GM18519 (cell line): ENCODE data around the gene NPIPA1.
"Not testable (repeated sequence)": the region's sequence is repeated elsewhere in the genome, so short reads cannot be mapped to it uniquely, and the experiment has no call there.

Experiments used
- ATAC-seq: cut with Tn5 transposase; IDR thresholded peaks from one replicate; pipeline ENCODE4 v1.9.1; 2021; ENCODE audit warnings: mild to moderate bottlenecking, moderate library complexity; ENCODE audit not compliant: unreplicated experiment, low FRiP score

The NPIPA1 gene

DNA sequence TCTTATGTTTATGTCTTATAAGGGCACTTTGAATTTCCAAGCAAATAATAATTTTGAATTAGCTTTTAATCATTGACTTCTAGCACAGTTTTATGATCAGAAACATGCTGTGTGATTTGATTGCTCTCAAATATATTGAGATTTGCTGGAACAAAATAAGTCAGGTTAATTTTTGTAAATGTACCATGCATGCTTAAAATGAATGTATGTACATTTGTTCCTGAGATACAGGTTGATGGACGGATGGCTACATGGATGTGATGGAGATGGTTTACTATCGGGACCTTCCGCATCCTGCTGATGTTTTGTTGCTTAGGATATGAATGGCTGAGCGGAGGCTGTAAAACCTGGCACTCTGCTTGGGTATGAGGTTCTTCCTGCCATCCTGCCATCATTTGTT lies at the start of gene NPIPA1:
TSS of gene NPIPA1 (plus strand) at position 301 of the 400 bp plus-strand sequence. CDS start at position 301, 0 bp downstream.
- ATAC-seq, result not testable (repeated sequence)

DNA sequence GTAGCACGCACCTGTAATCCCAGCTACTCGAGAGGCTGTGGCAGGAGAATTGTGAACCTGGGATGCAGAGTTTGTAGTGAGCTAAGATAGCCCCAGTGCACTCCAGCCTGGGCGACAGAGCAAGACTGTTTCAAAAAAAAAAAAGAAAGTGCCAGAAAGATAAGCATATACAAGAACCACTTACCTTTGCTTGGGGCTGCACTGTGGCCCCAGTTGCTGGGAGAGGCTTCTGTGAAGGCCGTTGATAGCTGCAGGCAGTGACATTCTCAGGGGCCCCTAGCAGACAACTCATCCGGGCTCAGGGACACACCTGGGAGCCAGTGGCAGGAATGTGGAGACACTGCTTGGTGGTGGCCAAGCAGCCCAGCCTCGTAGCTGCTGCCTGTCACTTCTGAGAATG lies 45.1 kb upstream of the NPIPA1 start:
- ATAC-seq, result not testable (repeated sequence)

GRCh38 chr16:14895382-14895781 lies 41.9 kb upstream of the NPIPA1 start:
- not testable (repeated sequence) for ATAC-seq

DNA sequence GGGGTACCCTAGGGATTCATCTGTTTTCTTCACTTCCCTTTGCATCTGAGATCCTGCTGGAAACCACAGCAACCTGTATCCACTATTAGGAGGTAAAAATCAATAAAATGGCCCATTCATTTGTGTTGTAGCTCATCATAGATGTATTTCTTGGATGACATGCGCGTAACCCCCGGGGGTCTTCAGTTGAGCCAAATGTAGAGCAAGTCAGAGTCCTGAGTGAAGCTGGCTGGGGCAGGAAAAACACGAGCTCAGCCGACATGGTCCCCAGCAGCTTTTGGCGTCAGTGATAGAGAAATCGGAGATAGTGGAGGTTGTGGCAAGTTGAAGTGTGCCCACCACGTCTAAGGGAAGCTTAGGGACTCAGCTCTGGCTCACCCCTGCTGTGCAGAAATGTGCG lies 41.2 kb upstream of the NPIPA1 start:
- ATAC-seq, result not testable (repeated sequence)

DNA sequence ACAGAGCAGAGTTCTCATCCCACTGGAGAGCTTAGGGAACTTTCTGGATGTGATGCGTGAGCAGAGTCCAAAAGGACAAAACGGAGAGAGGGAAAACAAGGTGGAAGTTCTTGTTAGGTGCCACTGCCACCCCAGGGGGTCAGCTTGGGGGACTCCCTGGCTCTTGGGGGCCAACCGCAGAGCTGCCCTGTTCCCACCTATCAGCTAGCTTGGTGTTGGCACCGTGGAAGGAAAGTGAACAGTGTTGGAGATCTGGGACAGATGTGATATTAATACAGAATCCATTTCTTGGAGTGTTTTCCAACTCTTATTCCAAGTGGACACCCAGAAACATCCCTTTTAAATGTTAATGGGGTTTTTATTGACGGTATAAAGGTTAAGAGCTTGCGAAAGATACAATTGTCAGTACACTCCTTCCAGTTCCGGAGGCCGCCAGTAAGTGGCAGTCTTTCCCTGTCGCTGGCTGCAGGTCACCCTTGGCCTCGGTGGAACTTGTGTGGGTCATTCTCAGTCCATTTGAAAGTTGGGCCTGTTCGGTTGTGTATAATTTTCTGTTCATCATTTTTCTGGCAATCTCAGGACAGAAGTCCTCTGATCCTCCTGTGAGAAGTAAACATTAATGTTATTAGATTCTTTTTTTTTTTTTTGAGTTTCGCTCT lies 40.1 kb upstream of the NPIPA1 start:
- not testable (repeated sequence) for ATAC-seq

DNA sequence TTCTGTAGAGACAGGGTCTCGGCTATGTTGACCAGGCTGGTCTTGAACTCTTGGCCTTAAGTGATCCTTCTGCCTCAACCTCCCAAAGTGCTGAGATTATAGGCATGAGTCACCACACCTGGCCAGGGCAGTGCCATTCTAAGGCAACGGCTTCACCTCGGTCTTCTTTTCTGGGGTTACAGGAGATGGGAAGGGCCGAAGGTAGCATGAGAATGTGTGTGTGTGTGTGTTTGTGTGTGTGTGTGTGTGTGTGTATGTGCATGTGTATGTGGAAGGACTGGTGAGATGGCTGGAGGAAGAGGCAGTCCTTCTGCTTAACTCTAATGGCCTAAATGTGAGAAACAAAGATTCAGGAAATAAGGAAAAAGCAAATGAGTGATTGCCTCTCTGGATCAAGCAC lies 39.1 kb upstream of the NPIPA1 start:
- ATAC-seq, result not testable (repeated sequence)

DNA sequence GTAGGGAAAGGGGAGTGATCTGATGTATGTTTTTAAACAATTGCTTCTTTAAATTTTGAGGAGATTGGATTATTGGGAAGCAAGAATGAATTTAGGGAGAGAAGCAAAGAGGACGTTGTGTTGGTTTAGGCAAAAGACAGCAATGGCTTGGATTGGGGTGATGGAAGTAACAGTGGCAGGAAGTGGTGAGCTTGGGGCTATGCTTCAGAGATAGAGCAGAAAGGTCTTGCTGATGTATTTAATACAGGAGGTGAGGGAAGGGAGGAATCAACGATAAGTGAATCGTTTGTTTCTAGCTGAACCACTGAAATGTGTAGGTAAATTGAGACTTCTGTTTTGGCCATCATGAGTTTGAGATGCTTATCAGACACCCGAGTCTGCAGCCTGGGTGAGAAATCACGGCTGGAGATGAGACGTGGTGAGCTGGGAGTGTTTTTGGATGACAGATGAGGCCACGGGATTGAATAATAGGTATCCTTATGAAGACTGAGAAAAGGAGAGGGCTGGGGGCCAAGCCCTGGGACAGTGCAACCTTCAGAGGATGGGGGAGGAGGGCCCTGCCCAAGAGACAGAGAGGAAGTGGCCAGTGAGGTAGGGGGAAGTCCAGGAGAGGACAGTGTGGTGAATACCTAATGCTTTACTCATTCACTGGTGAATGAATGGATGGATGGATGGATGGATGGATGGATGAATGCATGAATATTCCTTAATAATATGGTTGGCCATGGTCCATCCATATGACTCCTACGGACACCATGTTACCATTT lies 33.9 kb upstream of the NPIPA1 start:
- not testable (repeated sequence) for ATAC-seq

DNA sequence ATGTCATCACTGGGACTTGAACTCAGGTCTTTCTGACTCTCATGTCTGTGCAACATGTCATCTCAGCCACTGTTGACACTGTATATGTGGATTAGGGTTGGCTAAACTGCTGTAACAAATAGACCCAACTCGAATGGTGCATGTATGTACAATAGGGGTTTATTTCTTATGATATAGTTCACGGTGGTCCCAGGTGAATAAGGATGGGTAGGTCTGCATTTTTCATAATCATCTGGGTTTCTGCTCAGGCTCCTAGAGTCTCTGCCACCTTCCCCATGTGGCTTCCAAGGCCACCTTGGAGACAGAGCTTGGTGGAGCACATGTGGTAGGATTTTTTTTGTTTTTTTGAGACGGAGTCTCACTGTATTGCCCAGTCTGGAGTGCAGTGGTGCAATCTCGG lies 27.5 kb upstream of the NPIPA1 start:
- ATAC-seq, result not testable (repeated sequence)

DNA sequence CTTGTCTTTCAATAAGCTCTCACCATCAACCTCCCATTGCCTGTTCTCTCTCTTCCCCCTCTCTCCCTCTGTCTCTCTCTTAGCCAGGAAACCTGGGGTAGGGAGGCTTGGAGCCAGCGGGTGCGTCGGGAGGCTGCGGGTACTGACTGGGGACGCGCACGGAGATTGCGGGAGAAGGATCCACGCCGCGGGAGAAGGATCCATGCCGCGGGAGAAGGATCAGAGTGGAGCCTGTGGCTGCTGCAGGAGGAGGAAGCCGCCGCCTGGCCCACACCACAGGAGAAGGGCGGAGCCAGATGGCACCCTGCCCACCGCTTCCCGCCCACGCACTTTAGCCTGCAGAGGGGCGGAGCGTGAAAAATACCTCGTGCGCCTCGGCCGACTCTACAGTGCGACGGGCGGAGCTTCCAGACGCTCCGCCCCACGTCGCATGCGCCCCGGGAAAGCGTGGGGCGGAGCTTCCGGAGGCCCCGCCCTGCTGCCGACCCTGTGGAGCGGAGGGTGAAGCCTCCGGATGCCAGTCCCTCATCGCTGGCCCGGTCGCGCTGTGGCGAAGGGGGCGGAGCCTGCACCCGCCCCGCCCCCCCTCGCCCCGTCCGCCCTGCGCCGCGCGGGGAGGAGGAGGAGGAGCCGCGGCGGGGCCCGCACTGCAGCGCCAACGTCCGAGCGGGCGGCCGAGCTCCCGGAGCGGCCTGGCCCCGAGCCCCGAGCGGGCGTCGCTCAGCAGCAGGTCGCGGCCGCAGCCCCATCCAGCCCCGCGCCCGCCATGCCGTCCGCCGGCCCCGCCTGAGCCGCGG lies 26.2 kb upstream of the NPIPA1 start:
- not testable (repeated sequence) for ATAC-seq

- not testable (repeated sequence) for ATAC-seq
Measured at GRCh38 chr16:14911954-14912353, 25.3 kb upstream of the NPIPA1 start.

DNA sequence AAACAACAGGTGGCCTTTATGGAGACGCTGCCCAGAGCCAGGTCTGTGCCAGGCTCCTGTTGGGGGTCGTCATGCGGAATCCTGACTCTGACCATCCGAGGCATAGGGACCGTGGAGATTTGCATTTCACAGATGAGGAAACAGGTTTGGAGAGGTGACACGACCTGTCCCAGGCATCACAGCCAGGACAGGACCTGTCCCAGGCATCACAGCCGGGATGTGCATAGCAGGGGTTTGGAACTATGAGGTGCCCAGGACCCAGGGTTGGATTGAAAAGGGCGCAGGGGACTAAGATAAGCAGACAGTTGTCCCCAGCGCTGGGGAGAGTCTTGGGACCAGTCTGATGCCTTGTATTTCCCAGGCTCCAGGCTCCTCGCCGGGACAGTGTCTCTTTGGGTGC lies 24.7 kb upstream of the NPIPA1 start:
- not testable (repeated sequence) for ATAC-seq

DNA sequence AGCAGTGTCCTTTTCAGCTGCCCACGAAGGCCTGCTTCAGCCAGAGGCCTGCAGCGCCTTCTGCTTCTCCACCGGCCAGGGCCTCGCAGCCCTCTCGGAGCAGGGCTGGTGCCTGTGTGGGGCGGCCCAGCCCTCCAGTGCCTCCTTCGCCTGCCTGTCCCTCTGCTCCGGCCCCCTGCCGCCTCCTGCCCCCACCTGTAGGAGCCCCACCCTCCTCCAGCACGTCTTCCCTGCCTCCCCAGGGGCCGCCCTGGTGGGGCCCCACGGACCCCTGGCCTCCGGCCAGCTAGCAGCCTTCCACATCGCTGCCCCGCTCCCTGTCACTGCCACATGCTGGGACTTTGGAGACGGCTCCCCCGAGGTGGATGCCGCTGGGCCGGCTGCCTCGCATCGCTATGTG lies 18.7 kb upstream of the NPIPA1 start:
- not testable (repeated sequence) for ATAC-seq

GRCh38 chr16:14919837-14920600 lies 17.2 kb upstream of the NPIPA1 start:
- not testable (repeated sequence) for ATAC-seq

DNA sequence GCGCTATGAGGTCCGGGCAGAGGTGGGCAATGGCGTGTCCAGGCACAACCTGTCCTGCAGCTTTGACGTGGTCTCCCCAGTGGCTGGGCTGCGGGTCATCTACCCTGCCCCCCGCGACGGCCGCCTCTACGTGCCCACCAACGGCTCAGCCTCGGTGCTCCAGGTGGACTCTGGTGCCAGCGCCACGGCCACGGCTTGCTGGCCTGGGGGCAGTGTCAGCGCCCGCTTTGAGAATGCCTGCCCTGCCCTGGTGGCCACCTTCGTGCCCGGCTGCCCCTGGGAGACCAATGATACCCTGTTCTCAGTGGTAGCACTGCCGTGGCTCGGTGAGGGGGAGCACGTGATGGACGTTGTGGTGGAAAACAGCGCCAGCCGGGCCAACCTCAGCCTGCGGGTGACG lies 15.0 kb upstream of the NPIPA1 start:
- not testable (repeated sequence) for ATAC-seq

DNA sequence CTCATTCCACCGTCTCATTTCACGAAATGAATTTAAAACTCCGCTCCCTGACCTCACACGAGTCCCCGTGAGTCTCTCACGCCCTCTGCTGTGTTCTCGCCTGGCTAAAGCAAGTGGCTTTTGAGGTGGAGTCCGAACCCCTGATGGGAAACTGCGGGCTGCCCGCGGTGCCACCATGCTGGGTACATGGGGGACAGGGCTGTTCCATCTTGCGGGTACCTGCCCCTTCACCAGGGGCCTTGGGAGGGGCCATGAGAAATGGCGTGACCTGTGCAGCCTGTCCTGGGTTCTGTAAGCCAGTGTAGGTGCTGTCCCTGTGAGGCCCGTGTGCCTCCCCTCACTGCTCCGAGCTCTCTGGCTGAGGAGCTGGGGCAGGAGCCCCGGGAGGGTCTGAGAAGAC lies 14.3 kb upstream of the NPIPA1 start:
- not testable (repeated sequence) for ATAC-seq

DNA sequence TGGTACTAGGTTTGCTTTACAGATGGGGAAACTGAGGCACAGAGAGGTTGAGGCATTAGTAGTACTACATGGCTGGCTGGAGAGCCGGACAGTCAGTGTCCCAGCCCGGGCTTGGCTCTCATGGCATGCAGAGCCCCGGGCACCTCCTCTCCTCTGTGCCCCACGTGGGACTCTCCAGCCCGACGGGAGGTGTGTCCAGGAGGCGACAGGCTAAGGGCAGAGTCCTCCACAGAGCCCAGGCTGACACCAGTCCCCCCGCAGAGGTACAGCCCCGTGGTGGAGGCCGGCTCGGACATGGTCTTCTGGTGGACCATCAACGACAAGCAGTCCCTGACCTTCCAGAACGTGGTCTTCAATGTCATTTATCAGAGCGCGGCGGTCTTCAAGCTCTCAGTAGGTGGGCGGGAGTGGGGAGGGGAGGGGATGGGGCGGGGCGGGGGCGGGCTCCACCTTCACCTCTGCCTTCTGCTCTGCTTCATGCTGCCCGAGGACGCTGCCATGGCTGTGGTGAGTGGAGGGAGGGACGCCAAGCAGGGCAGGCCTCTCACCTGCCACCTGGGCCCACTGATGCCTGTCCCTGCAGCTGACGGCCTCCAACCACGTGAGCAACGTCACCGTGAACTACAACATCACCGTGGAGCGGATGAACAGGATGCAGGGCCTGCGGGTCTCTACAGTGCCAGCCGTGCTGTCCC lies 13.7 kb upstream of the NPIPA1 start:
- ATAC-seq, result not testable (repeated sequence)

DNA sequence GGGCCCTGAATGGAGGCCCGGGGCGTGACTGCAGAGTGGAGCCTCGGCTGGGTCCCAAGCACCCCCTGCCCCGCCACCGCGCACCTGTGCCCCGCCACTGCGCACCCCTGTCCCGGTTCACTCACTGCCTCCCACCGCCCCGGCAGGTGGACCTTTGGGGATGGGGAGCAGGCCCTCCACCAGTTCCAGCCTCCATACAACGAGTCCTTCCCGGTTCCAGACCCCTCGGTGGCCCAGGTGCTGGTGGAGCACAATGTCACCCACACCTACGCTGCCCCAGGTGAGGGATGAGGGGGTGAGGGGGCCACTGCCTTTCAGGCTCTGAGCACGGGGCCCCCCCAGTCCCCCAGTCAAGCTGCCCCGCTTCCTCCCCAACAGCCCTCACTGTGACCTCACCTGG lies 12.9 kb upstream of the NPIPA1 start:
- not testable (repeated sequence) for ATAC-seq

DNA sequence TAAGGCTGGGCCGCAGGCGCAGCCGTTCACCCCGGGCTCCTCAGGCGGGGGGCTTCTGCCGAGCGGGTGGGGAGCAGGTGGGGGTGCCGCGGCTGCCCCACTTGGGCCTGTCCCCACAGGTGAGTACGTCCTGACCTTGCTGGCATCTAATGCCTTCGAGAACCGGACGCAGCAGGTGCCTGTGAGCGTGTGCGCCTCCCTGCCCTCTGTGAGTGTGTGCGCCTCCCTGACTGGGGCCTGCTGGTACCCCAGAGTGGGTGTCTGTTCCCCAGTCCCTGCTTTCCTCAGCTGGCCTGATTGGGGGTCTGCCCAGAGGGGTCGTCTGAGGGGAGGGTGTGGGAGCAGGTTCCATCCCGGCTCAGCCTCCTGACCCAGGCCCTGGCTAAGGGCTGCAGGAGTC lies 12.3 kb upstream of the NPIPA1 start:
- not testable (repeated sequence) for ATAC-seq

GRCh38 chr16:14928064-14928714 lies 9.1 kb upstream of the NPIPA1 start:
- ATAC-seq, result not testable (repeated sequence)
